Psoas muscle (tissue), 8 donors: ENCODE results near the gene SEC14L1. TPM values are rescaled to one million over a fixed set of nuclear protein-coding genes. Genes with fewer than 3 reads are reported as not detected.

Experiments
- ATAC-seq, 4 donors: fragments of 200-7000 bp; cut with Tn5 transposase; one replicate each; pipeline ENCODE4 v1.9.1; 2020; ENCODE audit warnings: moderate library complexity in 3 of 4, mild to moderate bottlenecking in 2 of 4
- DNase-seq, 2 donors: peaks; one replicate each; pipeline ENCODE4 v3.0.0-alpha.2; 2020
- H3K27ac ChIP-seq: fragments of 200-600 bp; one replicate; pipeline ENCODE4 v1.8.0; 2022
- H3K27me3 ChIP-seq, 3 donors: fragments of 200-600 bp in 1 of 3; one replicate each; pipeline versions ENCODE4 v1.6.1 to v1.8.0; 2013 to 2022; ENCODE audit warnings: low read length in 2 of 3, mild to moderate bottlenecking in 2 of 3, moderate library complexity in 1 of 3; ENCODE audit not compliant: insufficient read depth in 3 of 3
- H3K36me3 ChIP-seq, 2 donors: fragments of 200-600 bp in 1 of 2; one replicate each; pipeline versions ENCODE4 v1.6.1 to v1.8.0; 2013 to 2022; ENCODE audit warnings: low read depth in 1 of 2, mild to moderate bottlenecking in 1 of 2, moderate library complexity in 1 of 2; ENCODE audit not compliant: insufficient read depth in 1 of 2
- H3K4me1 ChIP-seq: fragments of 200-600 bp; one replicate; pipeline ENCODE4 v1.8.0; 2022
- H3K4me3 ChIP-seq: fragments of 200-600 bp; one replicate; pipeline ENCODE4 v1.8.0; 2022; ENCODE audit warnings: mild to moderate bottlenecking
- H3K9me3 ChIP-seq: fragments of 200-600 bp; one replicate; pipeline ENCODE4 v1.8.0; 2022
- CTCF ChIP-seq: fragments of 200-600 bp; IDR thresholded peaks from one replicate; pipeline ENCODE4 v1.8.0; 2022; ENCODE audit warnings: antibody characterized with exemption
- WGBS, 3 donors: extraction: QIAGEN DNeasy Blood & Tissue Kit; methylation state at CpG; one replicate each; pipeline versions ENCODE4 v1.1.6 to v1.1.7; 2013; 5-methylcytosine and 5-hydroxymethylcytosine counted together
- intact Hi-C, 2 donors: fragments of 100-400 bp; cut with DNase I; formaldehyde crosslinking; loops; one replicate each; pipeline versions ENCODE4 v1.11.0 to v1.14.2; 2022
- polyA plus RNA-seq, 3 donors: library from polyadenylated mRNA; stranded (reverse); fragments of 200-250 nt; gene quantifications; one replicate each; pipeline ENCODE4 v1.2.3, GENCODE V29; 2013
- total RNA-seq, 4 donors: library from RNA; stranded (reverse); fragmentation: NEBNext Ultra II Directional in 2 of 4; extraction: Animal tissue kit (Norgen Biotek cat#: 25700) in 2 of 4; gene quantifications; one replicate each; pipeline versions ENCODE4 v1.2.1 to v1.2.4, GENCODE V29; 2021 to 2023
- donor health status: healthy with polysubstance abuse.
- donor health status: DM: no; HTN: no; CAD: no; lungs with moderate emphysema.
- donor health status: Bipolar disorder and iron deficiency.
- donor health status: healthy.
- donor health status: DM: yes; HTN: yes; CAD: no.
- donor health status: DM: no; HTN: no; CAD: no.
- donor health status: DM: no; HTN: no; CAD: no.
- donor health status: DM: yes; HTN: yes; CAD: no.

SEC14L1 gene
- total and polyA plus RNA-seq, 7 donors = 38.6 to 98.9 (median 69.1) TPM

GRCh38 chr17:77258638-77259037 lies 117.9 kb downstream of the SEC14L1 start:
- peaks cover 0 to 7% (median 4%) of the 10 kb centered on the region in 3 donors for H3K27me3 ChIP-seq
- intact Hi-C loops = no loop called here
- 79 to 82% (median 81%) methylated on average over 12 of the region's 12 CpGs for WGBS, 3 donors
- TF ChIP-seq CTCF = no peak
- no peak for ATAC-seq
- H3K4me1 ChIP-seq = no peaks in the 10 kb centered on the region
- DNase-seq = no peak
- H3K36me3 ChIP-seq = no peaks in the 10 kb centered on the region
- no peak overlapping the region for H3K27ac ChIP-seq
- H3K4me3 ChIP-seq = no peak overlapping the region
- H3K9me3 ChIP-seq = no peaks in the 10 kb centered on the region

DNA sequence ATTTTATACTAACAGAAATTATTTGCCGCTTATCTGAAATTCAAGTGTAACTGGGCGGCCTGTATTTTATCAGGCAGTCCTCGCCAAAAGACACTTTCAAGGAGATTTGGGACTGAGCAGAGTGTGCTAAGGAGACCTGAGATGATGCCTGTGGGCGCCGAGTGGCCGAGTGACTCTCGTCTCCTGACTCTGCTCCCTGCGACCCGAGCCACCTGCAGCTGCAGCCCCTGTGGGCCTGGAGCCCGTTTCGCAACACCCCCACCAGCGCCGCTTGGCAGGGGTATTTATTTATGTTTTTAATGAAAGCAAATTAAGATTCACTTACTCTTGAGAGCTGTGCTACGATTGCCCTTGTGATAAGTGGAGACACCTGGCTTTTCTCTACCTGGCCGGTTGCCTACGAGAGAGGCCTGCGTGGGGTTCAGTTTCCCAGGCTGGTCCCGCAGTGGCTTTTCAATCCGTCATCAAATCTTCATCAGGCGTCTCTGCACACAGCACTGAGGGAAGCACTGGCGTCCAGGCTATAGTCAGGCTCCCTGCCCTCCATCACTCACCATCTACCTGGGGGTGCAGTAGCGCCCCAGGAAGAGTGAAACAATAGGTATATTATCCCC lies 124.0 kb downstream of the SEC14L1 start:
- Histone ChIP-seq H3K9me3 (no peaks in the 10 kb centered on the region), H3K4me1 (no peaks in the 10 kb centered on the region), H3K27ac (no peak overlapping the region), H3K36me3 (no peaks in the 10 kb centered on the region), H3K4me3 (no peak overlapping the region), H3K27me3 (no peaks in the 10 kb centered on the region)
- no peak for ATAC-seq
- intact Hi-C loops = no loop called here
- TF ChIP-seq CTCF = no peak
- no peak for DNase-seq
- WGBS, 3 donors = 65 to 71% (median 68%) methylated on average over 22 of the region's 22 CpGs

DNA sequence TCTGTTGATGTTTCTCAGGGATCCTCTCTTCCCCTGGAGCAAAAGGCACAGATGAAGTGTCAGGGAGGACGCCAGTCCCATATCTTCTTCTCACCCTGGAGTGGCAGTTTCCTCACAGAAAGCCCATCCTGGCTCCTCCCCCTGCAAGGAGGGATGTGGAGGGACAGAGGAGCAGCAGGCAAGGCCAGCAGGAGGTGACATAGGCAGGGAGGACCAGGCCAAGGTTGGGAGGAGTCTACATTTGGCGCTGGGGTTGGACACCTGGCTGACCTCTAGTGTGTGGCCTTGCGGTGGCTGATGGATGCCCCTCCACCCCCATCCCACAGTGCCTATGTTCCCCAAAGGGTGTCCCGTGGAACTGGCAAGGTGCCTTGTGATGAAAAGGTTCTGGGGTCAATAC lies 125.4 kb downstream of the SEC14L1 start:
- ATAC-seq = no peak
- no peak for TF ChIP-seq CTCF

More for the DNA sequence above, 125.4 kb downstream of the SEC14L1 start:
- Histone ChIP-seq H3K4me3 (no peak overlapping the region), H3K9me3 (no peaks in the 10 kb centered on the region), H3K36me3 (no peaks in the 10 kb centered on the region), H3K27me3 (no peaks in the 10 kb centered on the region), H3K4me1 (no peaks in the 10 kb centered on the region), H3K27ac (no peak overlapping the region)
- intact Hi-C loops = no loop called here
- no peak for DNase-seq
- 52 to 64% (median 61%) methylated on average over 4 of the region's 4 CpGs for WGBS, 3 donors
